ENCODE measurements around the gene GNG4. TPM values are rescaled to one million over a fixed set of nuclear protein-coding genes. Genes with fewer than 3 reads are reported as not detected.

Gene GNG4
- total and polyA plus RNA-seq, 10 of the 15 experiments (the other 5 are each of a cell fraction or from before 2014, with no cell fraction given), result 0.03 to 0.15 (median 0.15) TPM; not detected in 7

DNA sequence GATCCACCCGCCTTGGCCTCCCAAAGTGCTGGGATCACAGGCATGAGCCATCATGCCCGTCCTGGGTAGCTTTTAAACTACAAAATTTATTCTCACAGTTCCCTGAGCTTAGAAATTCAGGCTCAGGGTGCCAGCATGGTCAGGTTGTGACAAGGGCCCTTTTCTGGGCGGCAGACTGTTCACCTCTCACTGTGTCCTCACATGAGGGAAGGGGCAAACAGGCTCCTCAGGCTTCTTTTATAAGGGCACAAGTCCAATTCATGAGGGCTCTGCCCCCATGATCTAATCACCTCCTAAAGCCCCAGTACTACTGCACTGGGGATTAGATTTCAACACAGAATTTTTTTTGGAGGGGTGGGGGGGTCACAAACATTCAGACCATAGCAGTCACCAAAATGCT, 36.8 kb downstream of the GNG4 start:
- Histone ChIP-seq H3K4me2 (ENCODE audit: control insufficient read depth, insufficient read depth) (no peak overlapping the region), H4K20me1 (ENCODE audit: control insufficient read depth, insufficient read depth) (no peaks in the 10 kb centered on the region), H3K4me3 (no peak overlapping the region), H3K36me3 (ENCODE audit: control insufficient read depth in 2 of 2, insufficient read depth in 2 of 2, low read length in 1 of 2) (no peaks in the 10 kb centered on the region), H3K9me3 (replicated peaks; ENCODE audit: control insufficient read depth, insufficient read depth, low read length) (no peaks in the 10 kb centered on the region), H3K27ac (ENCODE audit: control insufficient read depth, insufficient read depth) (no peak overlapping the region), H3K27me3 (replicated peaks in 1 of 2; ENCODE audit: control insufficient read depth in 2 of 2, insufficient read depth in 2 of 2, low read length in 1 of 2) (peaks cover 0 to 3% of the 10 kb centered on the region in 2 experiments; a peak in 1 of 4 replicates), H3K79me2 (ENCODE audit: control insufficient read depth, insufficient read depth, low read length) (no peaks in the 10 kb centered on the region), H3K4me1 (ENCODE audit: control insufficient read depth, insufficient read depth, low read length) (no peaks in the 10 kb centered on the region), H2AFZ (ENCODE audit: control insufficient read depth, low read depth, low read length) (no peak overlapping the region), H3K9ac (ENCODE audit: control insufficient read depth, insufficient read depth, low read length) (no peak overlapping the region)
- in situ Hi-C loops (cut with MboI) (no loop called here), intact Hi-C loops (cut with micrococcal nuclease; ENCODE audit: unreplicated experiment) (no loop called here)
- 19% methylated on average over 3 of the region's 3 CpGs for WGBS (ENCODE audit: insufficient coverage, insufficient replicate concordance, low lambda C conversion rate, missing lambda C conversion rate)
- ATAC-seq (no peak), DNase-seq (ENCODE audit: low read depth, low spot score) (no peak), FAIRE-seq (no peak)
- ChIA-PET SMC1A (ENCODE audit: uncharacterized antibody, unreplicated experiment) (interaction anchor here (1.8 kb wide), 1 partner anchor 10 kb away, joined by 6 read pairs; no protein-coding TSS in a partner anchor), CTCF (interaction anchor here (0.5 to 3.3 kb wide), 2 partner anchors 11 to 14 kb away, joined by 3 to 26 read pairs; no protein-coding TSS in a partner anchor), POLR2A (no interaction called here), RAD21 (ENCODE audit: unreplicated experiment) (no interaction called here)
- TF ChIP-seq CHD2 (IDR thresholded peaks at IDR 0.05; ENCODE audit: borderline replicate concordance, low read depth, low read length) (no peak), KAT2A (conservative IDR thresholded peaks at IDR 0.05; ENCODE audit: control insufficient read depth, low read depth, low read length) (no peak), SRF (IDR thresholded peaks at IDR 0.05; ENCODE audit: low read depth in 2 of 2, low read length in 2 of 2) (no peak), IKZF1 (conservative IDR thresholded peaks at IDR 0.05) (no peak), TCF12 (IDR thresholded peaks at IDR 0.05; ENCODE audit: low read depth, low read length) (no peak), CBX5 (IDR thresholded peaks at IDR 0.05; ENCODE audit: low read depth) (no peak), NRF1 (conservative IDR thresholded peaks at IDR 0.05; ENCODE audit: low read depth, low read length) (no peak)
- TF ChIP-seq, protein P1, sequence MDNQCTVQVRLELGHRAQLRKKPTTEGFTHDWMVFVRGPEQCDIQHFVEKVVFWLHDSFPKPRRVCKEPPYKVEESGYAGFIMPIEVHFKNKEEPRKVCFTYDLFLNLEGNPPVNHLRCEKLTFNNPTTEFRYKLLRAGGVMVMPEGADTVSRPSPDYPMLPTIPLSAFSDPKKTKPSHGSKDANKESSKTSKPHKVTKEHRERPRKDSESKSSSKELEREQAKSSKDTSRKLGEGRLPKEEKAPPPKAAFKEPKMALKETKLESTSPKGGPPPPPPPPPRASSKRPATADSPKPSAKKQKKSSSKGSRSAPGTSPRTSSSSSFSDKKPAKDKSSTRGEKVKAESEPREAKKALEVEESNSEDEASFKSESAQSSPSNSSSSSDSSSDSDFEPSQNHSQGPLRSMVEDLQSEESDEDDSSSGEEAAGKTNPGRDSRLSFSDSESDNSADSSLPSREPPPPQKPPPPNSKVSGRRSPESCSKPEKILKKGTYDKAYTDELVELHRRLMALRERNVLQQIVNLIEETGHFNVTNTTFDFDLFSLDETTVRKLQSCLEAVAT (IDR thresholded peaks at IDR 0.05), result no peak
- no TSS peak for BruUV-seq (replicated peaks)
